Posterior vena cava (tissue), 2 donors: ENCODE results near the gene NCOA4. TPM values are rescaled to one million over a fixed set of nuclear protein-coding genes. Genes with fewer than 3 reads are reported as not detected.
"Not testable (repeated sequence)": the region's sequence is repeated elsewhere in the genome, so short reads cannot be mapped to it uniquely, and the experiment has no call there.

ENCODE experiments used
- DNase-seq: peaks from one replicate; pipeline ENCODE4 v3.0.0-alpha.2; 2020; ENCODE audit warnings: low spot score
- intact Hi-C, 2 donors: fragments of 100-400 bp; cut with DNase I; formaldehyde crosslinking; loops; one replicate each; pipeline versions ENCODE4 v1.14.1 to v1.14.2; 2022 to 2023
- total RNA-seq, 2 donors: library from RNA; stranded (reverse); fragmentation: NEBNext Ultra II Directional; extraction: Animal tissue kit (Norgen Biotek cat#: 25700); gene quantifications; one replicate each; pipeline ENCODE4 v1.2.1, GENCODE V29; 2021
- donor health status: DM: yes; HTN: yes; CAD: no.
- donor health status: DM: yes; HTN: yes; CAD: no.

The NCOA4 gene
- total RNA-seq, 2 donors from 2014 or later = 99.0 to 123 TPM

DNA sequence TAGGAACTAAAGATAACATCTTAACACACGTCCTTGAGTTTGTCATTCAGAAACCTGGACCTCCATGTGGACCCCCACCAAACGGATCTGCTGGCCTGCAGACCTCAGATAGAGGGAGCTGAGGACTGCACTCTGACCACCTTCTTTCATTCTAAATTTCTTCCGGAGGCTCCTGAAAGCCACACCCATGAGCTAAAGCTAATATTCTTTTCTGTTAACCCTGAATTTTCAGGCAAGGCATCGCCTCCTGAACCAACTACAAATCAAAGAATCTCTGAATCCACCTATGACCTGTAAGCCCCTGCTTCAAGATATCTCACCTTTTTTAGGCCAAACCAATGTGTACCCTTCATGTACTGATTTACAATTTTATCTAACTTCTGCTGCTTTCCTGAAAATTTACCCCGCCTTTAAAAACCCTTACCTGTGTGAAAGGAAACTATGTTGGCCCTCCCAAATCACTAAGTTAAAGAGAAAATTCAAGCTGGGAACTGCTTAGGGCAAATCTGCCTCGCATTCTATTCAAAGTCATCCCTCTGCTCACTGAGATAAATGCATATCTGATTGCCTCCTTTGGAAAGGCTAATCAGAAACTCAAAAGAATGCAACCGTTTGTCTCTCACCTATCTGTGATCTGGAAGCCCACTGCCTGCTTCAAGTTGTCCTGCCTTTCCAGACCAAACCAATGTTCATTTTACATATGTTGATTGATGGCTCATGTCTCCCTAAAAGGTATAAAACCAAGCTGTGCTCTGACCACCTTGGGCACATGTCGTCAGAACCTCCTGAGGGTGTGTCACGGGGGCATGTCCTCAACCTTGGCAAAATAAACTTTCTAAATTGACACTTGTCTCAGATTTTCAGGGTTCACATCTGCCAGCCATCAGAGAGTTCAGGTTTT, 23.4 kb upstream of the NCOA4 start:
- DNase-seq = no peak
- intact Hi-C loops = no loop called here

DNA sequence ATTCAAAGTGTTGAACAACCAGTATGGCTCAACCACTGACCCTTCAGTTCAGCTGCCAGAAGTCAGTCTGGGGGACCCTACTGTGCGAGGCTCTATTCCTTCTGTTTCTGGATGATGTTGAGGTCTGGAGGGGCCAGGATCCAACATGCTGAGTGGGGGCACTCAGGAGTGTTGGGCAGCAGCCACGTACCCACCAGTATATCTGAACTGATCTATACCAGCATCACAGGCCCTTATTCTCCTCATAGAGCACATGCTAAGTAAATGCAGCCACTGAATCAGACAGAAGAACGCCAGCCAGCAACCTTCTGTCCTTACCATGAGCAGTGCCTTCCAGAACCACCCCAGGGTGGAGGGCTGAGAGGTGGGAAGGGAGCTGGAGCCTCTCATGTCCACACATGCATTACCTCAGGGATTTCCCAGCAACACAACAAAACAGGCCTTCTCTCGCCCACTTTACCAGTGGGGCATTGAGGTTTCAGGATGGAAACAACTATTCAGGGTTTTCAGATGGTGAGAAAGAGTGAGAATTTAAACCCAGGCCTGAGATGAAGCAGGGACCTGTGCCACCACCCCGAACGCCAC, 22.5 kb upstream of the NCOA4 start:
- intact Hi-C loops = no loop called here
- DNase-seq = no peak

DNA sequence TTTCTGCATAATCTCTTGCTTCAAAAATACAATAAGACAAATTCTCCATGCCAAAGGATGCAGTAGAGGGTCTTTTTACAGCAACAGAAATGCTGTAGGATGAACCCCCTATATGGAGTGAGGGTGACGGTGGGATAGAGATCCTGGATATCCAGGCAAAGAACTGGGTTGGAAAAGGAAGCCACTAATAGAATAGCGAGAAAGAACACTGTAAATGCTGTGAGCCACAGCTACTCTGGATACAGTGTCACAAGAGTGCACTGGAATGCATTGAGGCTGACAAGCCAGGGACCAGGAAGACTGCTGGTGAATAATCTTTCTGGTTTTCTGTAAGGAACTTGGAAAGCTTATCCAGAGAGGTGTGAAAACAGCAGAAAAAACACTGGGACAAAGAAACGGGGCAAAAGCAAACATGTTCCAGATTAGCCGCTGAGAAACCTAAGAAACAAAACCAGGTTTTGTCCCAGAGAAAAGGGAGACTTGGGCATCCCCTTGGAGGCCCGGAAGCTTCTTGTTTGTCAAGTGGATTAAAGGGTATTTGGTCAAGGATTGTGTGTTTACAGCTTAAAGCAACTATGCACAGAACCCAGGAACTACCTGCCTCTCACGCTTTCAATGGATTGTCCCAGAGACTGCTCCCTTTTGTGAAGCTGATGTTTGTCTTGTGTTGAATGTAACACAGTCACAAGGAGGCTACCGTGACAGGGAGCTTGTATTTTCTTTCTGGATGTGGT, 21.8 kb upstream of the NCOA4 start:
- no peak for DNase-seq
- intact Hi-C loops = no loop called here

DNA sequence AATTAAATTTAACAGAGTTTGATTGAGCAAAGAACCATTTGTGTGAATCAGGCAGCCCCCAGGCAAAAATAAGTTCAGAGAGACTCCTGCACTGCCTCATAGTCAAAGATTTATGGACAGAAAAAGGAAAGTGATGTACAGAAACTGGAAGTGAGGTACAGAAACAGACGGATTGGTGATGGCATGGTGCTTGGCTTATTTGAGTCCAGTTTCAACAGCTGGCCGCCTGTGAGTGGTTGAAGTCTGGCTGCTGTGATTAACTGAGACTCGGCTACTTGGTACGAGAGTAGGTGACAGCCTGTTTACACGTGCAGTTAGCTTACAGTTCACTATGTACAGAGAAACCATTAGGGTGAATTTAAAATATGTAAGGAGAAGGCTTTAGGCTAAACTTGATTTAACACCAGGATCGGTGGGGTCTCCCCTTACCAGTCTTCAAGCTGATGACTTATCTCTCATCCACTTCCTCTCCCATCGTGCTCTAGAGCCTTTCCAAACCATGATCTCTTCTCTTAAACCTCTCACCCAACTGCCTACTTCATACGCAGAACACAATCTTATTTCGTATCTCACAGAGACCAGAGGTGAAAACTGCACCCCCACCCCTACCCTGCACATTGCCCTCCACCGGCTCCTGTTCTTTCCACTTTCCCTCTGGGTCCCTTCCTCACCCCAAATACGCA, 20.7 kb upstream of the NCOA4 start:
- DNase-seq = no peak
- intact Hi-C loops = no loop called here

DNA sequence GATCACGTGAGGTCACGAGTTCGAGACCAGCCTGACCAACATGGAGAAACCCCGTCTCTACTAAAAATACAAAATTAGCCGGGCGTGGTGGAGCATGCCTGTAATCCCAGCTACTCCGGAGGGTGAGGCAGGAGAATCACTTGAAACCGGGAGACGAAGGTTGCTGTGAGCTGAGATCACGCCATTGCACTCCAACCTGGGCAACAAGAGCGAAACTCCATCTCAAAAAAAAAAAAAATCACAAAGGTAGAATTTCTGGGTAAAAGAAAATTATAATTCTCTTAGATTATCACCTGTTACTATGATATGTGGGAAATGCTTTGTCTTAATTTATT, 19.0 kb upstream of the NCOA4 start:
- DNase-seq, intact Hi-C loops: not testable (repeated sequence)

DNA sequence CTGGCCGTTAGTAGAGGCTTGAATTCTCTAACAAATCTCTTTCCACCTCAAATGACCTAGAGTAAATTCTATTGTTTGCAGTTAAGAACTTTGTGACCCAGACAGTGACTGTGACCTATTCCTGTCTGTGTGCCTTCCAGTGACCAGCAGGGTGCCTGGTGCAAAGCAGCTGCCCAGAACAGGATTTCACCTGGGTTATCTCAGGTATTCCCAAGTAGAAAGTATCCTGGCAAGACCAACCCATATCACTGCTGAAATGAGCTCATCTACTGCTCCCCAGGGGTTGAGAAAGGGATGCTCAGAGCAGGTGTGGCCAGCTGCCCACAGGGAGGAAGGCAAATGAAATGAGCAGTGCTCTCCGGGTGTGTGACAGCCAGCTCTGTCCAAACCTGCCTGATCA, 17.7 kb upstream of the NCOA4 start:
- no peak for DNase-seq
- intact Hi-C loops = no loop called here

DNA sequence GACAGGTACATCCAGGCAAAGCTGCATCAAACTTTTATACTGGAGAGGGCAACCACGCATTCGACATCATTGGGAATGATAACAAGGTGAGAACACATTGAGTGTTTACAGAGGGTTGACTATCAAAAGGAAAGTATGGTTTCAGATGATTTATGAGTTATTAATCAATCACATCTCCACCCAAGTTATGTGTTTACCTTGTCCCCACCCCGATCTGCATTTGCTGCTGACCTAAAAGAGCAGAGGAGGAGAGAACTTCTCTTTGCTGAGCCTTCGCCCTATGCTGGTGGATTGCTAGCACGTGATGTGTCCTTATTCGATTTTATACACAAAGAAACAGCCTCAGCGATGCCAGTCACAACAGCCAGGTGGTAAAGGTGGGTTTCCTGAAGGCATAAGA, 15.8 kb upstream of the NCOA4 start, which contains the start of gene MSMB:
MSMB (minus strand) TSS at position 9 of the 400 bp plus-strand sequence. CDS start 32 bp downstream, outside the sequence.
- no peak for DNase-seq
- intact Hi-C loops = no loop called here

DNA sequence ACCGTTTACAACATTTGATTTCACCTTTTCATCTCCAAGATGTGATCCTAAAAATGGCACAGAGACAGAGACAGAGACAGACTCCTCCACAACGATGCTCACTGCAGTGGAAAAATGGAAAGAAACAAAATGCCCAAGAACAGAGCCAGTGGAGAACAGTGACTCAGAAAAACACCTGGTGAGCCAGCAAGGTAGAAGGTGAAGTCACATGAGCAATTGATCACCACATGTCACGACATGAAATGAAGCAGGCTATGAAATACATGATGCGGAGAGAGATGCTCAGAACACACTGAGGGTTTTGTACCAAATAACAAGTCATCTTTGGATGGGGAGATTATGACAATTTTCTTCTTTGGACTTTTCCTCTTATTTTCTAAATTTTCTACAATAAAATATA, 12.1 kb upstream of the NCOA4 start:
- intact Hi-C loops = no loop called here
- no peak for DNase-seq

DNA sequence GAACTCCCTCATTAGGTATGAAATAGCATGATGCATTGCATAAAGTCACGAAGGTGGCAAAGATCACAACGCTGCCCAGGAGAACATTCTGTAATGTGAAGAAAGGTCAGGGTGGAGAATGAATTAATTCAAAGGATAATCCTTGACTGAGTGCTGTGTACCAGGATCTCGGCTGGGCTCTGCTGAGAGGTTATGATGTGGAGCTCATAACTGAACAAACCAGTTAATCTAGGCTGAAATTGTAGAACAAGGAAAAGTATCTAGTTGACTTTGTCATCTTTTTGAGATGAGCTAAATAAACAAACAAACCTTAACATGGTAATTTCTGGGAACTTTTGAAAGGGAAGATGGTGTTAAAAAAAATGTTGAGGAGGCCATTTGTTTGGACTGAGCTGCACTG, 9.6 kb upstream of the NCOA4 start:
- intact Hi-C loops = no loop called here
- DNase-seq = no peak

DNA sequence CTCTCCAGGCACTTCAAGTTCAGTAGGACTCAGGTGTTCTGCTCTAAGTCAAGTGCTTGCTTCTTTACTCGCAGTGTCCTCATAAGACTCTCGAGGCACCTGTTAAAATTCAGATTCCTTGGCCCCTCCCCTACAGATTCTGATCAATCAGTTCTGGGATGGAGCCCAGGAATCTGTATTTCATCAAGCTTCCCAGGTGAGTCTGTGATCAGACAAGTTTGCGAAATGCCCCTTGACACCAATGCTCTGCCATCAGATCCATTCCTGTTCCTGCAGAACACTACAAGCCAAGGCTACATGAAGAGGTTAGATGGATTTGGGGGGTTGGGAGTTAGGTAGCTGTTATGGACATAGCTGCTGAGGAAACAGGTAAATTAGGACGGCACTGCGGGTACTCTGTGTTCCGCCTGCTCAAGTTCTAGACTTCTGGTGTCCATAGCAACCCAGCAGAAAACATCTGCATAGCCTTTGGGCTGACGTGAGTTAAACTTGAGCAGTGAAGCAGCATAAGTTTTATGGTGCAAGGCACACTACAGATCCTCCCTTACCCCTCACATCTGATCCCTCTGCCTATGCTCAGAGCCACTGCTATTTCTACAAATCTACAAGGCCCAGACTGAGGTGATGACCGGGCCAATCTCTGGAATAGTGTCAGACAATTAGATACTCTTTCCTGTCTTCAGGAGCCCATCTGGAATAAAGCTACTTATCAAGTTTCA, 6.8 kb upstream of the NCOA4 start:
- no peak for DNase-seq
- intact Hi-C loops = no loop called here

DNA sequence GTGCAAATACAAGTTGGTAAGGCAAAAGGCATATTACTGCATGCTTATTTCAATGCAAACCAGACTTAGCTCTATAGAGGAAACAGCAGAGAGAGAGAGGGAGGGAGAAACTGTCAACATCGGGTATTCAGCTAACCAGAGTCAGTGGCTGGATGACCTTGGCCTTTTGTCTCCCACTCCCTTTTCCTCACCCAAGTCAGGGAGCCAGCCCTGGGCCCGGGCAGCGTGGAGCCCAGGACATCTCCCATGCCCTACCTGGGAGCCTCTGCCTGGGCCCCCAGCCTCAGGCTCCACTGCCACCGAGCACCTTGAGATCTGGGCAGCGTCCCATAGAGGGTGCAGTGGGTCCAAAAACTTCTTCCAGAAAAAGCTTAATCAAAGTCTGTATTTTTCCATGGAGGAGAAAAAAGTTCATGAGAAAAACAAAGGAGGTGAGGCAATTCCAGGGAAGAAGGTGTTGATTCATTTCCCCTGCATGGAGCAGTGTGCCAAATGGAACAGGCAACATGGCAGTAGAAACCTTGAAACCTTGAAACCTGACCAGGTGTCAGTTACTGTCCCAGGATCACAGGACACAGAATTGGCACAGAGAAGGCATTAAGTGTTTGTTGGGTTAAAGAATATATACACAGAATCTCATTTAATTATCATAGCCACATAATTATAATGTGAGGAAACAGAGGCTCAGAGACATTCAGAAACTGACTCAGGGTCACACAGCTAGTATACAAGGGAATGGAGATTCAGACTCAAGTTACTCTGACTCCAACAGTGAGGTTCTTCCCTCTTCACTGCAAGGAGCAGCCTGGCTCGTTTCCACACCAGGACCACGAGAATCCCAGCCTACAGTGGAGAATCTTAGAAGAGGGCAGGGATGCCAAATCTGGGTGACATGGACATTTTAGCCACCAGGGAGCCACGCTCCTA, 5.8 kb upstream of the NCOA4 start:
- intact Hi-C loops = no loop called here
- DNase-seq = no peak

DNA sequence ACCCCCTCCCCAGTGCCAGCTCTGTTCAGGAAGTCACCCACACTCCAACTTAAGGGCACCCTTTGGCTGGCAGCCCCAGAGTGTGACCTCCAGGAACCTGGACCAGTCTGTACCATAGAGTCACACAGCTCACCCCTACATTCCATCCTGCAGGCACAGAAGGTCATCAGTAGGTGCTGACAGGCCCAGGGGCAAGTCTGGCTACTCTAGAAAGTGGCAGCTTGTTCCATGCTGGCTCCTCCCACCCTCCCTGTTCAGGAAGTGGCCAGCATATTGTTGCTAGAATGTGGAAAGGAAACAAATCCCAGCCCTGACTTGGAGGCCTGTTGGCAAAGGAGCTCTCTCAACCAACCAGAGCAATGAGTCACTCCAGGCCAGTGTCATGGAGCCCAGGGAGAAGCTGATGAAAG, 3.2 kb upstream of the NCOA4 start:
- intact Hi-C loops = no loop called here
- DNase-seq = no peak

DNA sequence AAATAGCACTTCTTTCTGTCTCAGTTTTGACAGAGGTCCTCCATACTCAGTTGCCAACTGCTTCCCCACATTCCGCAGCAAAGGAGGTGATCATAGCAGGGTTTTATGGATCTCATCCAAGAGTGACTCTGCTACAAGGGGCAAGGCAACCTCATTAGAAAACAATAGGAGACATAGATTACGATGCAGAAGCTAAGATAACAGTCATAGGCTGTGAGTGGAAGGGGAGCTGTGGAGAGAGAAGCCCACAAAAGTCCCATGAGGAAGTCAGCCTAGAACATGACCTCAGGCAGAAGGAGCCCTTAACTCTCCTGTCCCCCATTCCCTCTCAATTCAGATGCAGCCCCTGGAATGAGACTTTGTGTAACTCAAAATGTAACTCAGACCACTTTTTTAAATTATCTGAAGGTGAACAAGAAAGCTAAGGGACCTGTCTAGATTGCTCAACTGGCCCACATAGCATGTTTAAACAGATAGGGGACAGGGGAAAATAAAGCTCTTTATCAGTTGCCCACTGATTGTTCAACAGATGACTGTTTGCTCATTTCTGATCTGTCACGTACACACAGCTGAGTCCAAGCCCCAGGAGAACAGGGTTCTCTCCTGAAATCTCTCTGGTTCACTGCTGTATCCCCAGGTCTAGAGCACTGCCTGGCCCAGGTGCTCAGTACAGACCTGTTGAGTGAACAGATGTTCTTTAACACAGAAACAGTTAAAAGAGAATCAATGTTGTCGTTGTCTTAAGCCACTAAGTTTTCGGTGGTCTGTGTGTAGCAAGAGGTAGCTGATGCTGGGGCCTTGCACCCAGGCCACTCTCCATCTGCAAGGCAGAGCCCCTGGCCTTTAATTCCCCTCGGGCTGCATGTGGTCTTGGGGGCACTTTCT, 1.5 kb upstream of the NCOA4 start:
- intact Hi-C loops = no loop called here

DNA sequence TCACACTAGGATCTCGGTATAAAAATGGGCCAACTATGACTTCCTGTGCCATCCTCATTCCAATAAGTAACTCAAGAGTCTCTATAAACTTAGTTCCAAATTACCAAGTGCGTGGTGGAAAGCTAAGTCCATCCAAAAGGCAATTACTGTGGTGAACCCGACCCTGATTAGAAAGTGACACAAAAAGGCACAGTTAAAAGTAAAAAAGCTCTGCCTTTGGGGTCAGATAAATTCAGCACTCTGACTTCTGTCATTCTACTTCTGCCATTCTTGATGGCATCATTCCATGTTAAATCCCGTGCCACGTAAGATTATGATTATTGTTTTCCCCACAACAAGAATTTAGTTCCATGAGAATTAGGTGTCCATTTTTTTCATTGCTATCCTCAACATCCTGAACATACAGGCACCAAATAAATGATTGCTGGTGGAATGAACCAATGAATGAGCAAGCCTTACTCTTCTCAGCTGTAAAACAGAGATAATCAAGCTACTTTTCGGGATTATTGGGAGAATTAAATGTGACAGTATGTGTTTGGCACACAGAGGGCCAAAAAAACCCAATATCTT, 877 bp downstream of the NCOA4 start:
- intact Hi-C loops = no loop called here
- DNase-seq = no peak

More for the DNA sequence above, 1.5 kb upstream of the NCOA4 start:
- DNase-seq = no peak

DNA sequence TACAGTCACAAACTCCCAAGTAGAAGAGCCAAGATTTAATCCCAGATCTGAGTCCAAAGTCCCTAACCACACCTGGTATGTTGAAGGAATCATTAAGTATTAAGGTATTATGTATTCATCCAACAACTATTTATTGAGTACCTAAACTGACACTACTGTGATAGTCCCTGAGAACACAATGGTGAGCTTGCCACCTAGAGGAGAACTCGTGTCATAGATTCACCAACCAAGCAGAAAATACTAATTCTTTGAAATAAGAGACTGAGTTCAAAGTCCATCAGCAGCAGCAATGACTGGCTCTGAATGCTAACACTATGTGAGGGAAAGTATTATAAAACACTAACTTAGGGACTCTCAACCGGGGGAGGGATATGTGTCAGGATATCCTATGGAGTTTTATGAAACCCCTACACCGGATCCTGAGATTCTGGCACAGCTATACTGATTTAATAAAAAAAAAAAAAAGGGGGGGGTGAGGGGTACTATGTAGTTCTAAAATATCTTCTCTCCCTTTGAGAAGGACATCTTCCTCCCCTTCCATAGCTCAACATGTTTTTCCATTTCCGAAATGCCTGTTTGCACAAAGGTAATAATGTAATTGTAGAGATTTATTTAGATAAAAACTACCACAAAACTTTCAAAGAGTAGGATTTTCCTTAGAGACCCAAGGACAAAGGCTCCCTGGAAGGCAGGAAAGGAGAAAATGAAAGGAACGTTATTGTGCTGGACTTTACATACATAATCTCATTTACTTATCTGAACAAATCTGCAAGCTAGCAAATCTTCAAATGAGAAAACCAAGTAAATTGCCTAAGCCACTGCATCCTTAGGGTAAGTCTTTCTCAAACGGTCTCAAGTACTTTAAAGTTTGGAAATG, 1.6 kb downstream of the NCOA4 start:
- no peak for DNase-seq
- intact Hi-C loops = no loop called here

DNA sequence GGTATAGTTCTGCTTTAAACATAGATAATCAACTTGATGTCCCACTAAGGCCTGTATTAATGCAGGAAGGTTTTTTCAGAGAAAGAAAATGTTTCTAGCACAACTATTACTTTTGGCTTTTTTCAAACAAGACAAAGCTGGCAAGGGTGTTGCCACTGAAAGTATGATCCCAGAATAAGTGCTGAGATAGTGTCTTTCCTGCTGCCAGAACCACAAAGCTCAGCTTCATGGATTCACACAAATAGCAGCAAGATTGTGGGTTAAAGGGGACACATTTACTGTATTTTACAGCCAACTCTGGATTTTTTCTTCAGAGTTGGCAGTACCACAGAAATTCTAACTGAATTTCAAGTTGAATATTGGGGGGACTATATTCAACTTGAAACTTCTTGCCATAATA, 4.3 kb downstream of the NCOA4 start:
- DNase-seq = no peak
- intact Hi-C loops = no loop called here
